K562 (cell line): ENCODE data around the gene DTX1. TPM values are rescaled to one million over a fixed set of nuclear protein-coding genes. Genes with fewer than 3 reads are reported as not detected.
A peak's percentile ranks its signal among the peaks of the same experiment; 100 is the strongest.

Source experiments
- ATAC-seq: fragments of 200-7000 bp; cut with Tn5 transposase; 3 replicates; pipeline ENCODE4 v1.9.1; 2020; ENCODE audit warnings: moderate library complexity
- BruUV-seq: library from RNA; stranded (reverse); fragments of 400-500 nt; replicated peaks from 2 replicates; lab custom pipeline; 2021; lab: Mats Ljungman, UMichigan
- CTCF ChIA-PET: fragments of 300-600 bp; formaldehyde crosslinking; extraction: SDS; loops from one replicate; lab custom pipeline; 2021; ENCODE audit warnings: low intra/inter-chr PET ratio; lab: Yijun Ruan, JAX
- POLR2A ChIA-PET: fragments of 300-600, 350-650 bp; sonication (Branson Sonifier 250); formaldehyde crosslinking; extraction: SDS; loops from one replicate; lab custom pipeline; 2021; ENCODE audit warnings: antibody characterized with exemption, inconsistent platforms; lab: Yijun Ruan, JAX
- DNase-seq, 4 experiments: peaks; one replicate each; pipeline versions ENCODE4 v3.0.0 to v3.0.0-alpha.2; 2011 to 2018; ENCODE audit warnings: low spot score in 3 of 4, mixed read lengths in 3 of 4; ENCODE audit errors: extremely low read depth in 1 of 4
- FAIRE-seq: peaks from 2 replicates; lab custom pipeline; 2011; peaks lifted over from hg19 to GRCh38; lab: Jason Lieb, UNC
- H2AFZ ChIP-seq: 2 replicates; pipeline ENCODE4 v1.6.0; 2011; ENCODE audit warnings: low read depth, low read length, control low read depth, inconsistent platforms
- H3K27ac ChIP-seq: fragments of 200-600 bp; 3 replicates; pipeline ENCODE4 v1.8.0; 2011; ENCODE audit warnings: low read depth, mild to moderate bottlenecking, control low read depth, inconsistent platforms, low read length, moderate library complexity, mixed read lengths; ENCODE audit errors: extremely low read depth
- H3K27me3 ChIP-seq, 2 experiments: fragments of 300-600 bp in 1 of 2; 2 replicates in 1 of 2; 3 replicates in 1 of 2; pipeline versions ENCODE4 v1.6.0 to v1.8.0; 2011; ENCODE audit warnings: inconsistent platforms in 2 of 2, low read length in 2 of 2, mild to moderate bottlenecking in 1 of 2, mixed read lengths in 1 of 2, moderate library complexity in 1 of 2; ENCODE audit not compliant: control insufficient read depth in 2 of 2, insufficient read depth in 2 of 2
- H3K36me3 ChIP-seq: fragments of 300-600 bp; 3 replicates; pipeline ENCODE4 v1.8.0; 2011; ENCODE audit warnings: mild to moderate bottlenecking, low read length, inconsistent platforms; ENCODE audit not compliant: control insufficient read depth, insufficient read depth
- H3K4me1 ChIP-seq, 2 experiments: fragments of 200-600 bp in 1 of 2; replicated peaks in 1 of 2; 2 replicates in 1 of 2; 3 replicates in 1 of 2; pipeline versions ENCODE4 v1.5.1 to v1.8.0; 2011; ENCODE audit warnings: inconsistent platforms in 2 of 2, low read length in 2 of 2, mild to moderate bottlenecking in 1 of 2, mixed read lengths in 1 of 2, moderate library complexity in 1 of 2; ENCODE audit not compliant: control insufficient read depth in 2 of 2, insufficient read depth in 2 of 2
- H3K4me2 ChIP-seq: 2 replicates; pipeline ENCODE4 v1.6.1; 2011; ENCODE audit warnings: low read length, control low read depth, inconsistent platforms, mixed read lengths; ENCODE audit not compliant: insufficient read depth
- H3K4me3 ChIP-seq: fragments of 200-600 bp; sonication (generic), shearing (Covaris generic); 2 replicates; pipeline ENCODE4 v1.5.1; 2016; ENCODE audit warnings: control low read depth, inconsistent platforms
- H3K79me2 ChIP-seq: fragments of 200-600 bp; 3 replicates; pipeline ENCODE4 v1.8.0; 2011; ENCODE audit warnings: low read length, inconsistent platforms; ENCODE audit not compliant: control insufficient read depth, insufficient read depth
- H3K9ac ChIP-seq, 2 experiments: 2 replicates each; pipeline versions ENCODE4 v1.6.0 to v1.6.1; 2011; ENCODE audit warnings: low read depth in 2 of 2, low read length in 2 of 2, control low read depth in 1 of 2, inconsistent platforms in 1 of 2, mild to moderate bottlenecking in 1 of 2, mixed read lengths in 1 of 2; ENCODE audit not compliant: insufficient read depth in 1 of 2
- H3K9me1 ChIP-seq: one replicate; pipeline ENCODE4 v1.6.0; 2011; ENCODE audit warnings: inconsistent platforms, mild to moderate bottlenecking, low read length, moderate library complexity; ENCODE audit not compliant: control insufficient read depth, insufficient read depth
- H3K9me3 ChIP-seq: replicated peaks from 2 replicates; pipeline ENCODE4 v1.5.1; 2011; ENCODE audit warnings: low read depth, low read length, inconsistent platforms; ENCODE audit not compliant: control insufficient read depth, insufficient read depth
- H4K20me1 ChIP-seq: replicated peaks from 2 replicates; pipeline ENCODE4 v1.6.1; 2011; ENCODE audit warnings: low read length, inconsistent platforms, mixed read lengths; ENCODE audit not compliant: control insufficient read depth, insufficient read depth
- ARID3B ChIP-seq: fragments of 250-450 bp; sonication (Bioruptor Pico); IDR thresholded peaks from 2 replicates; pipeline ENCODE4 v1.4.0; 2020; ENCODE audit warnings: borderline replicate concordance
- EGR1 ChIP-seq: fragments of 450-650 bp; conservative IDR thresholded peaks from 2 replicates; pipeline ENCODE4 v1.6.1; 2017; ENCODE audit warnings: mild to moderate bottlenecking
- GTF2A2 ChIP-seq: IDR thresholded peaks from 2 replicates; pipeline ENCODE4 v1.6.1; 2016; ENCODE audit warnings: mild to moderate bottlenecking, missing genetic modification characterization, missing compliant biosample characterization
- HNRNPLL ChIP-seq: fragments of 200-400 bp; formaldehyde crosslinking; IDR thresholded peaks from 2 replicates; pipeline ENCODE4 v1.6.1; 2017; ENCODE audit warnings: low read length, low read depth, mild to moderate bottlenecking; ENCODE audit not compliant: poor library complexity, severe bottlenecking
- HSF4 ChIP-seq: fragments of 250-450 bp; sonication (Bioruptor Pico); IDR thresholded peaks from 2 replicates; pipeline ENCODE4 v2.1.2; 2022; ENCODE audit warnings: mild to moderate bottlenecking, moderate library complexity, borderline replicate concordance
- MLX ChIP-seq, 2 experiments: fragments of 450-650 bp in 1 of 2; sonication (generic) in 1 of 2; formaldehyde crosslinking; conservative IDR thresholded peaks; 2 replicates each; pipeline versions ENCODE4 v1.4.0 to v1.8.1; 2020 to 2022; ENCODE audit warnings: mild to moderate bottlenecking in 1 of 2, missing genetic modification reagents in 1 of 2
- NR1H2 ChIP-seq: sonication (generic); formaldehyde crosslinking; IDR thresholded peaks from 2 replicates; pipeline ENCODE4 v1.4.0; 2020; ENCODE audit warnings: mild to moderate bottlenecking, missing genetic modification reagents
- NR2F6 ChIP-seq: fragments of 450-650 bp; formaldehyde crosslinking; IDR thresholded peaks from 2 replicates; pipeline ENCODE4 v1.4.0; 2020; ENCODE audit warnings: mild to moderate bottlenecking
- RERE ChIP-seq: sonication (generic); formaldehyde crosslinking; IDR thresholded peaks from 2 replicates; pipeline ENCODE4 v1.8.0; 2023; ENCODE audit warnings: missing genetic modification reagents, mild to moderate bottlenecking, borderline replicate concordance
- SIN3A ChIP-seq, 2 experiments: fragments of 150-350 bp in 1 of 2; IDR thresholded peaks; 2 replicates each; pipeline ENCODE4 v1.6.1; 2011 to 2016; ENCODE audit warnings: borderline replicate concordance in 2 of 2, low read depth in 2 of 2, low read length in 2 of 2, mild to moderate bottlenecking in 2 of 2, moderate library complexity in 2 of 2; ENCODE audit not compliant: control insufficient read depth in 1 of 2
- SREBF1 ChIP-seq: fragments of 150-350 bp; IDR thresholded peaks from 2 replicates; pipeline ENCODE4 v1.6.1; 2014; ENCODE audit warnings: antibody characterized with exemption, low read depth, low read length, borderline replicate concordance
- TSC22D4 ChIP-seq: fragments of 450-650 bp; IDR thresholded peaks from 2 replicates; pipeline ENCODE4 v1.6.1; 2016; ENCODE audit warnings: missing genetic modification characterization, missing biosample characterization, control low read depth
- ZEB2 ChIP-seq: fragments of 450-650 bp; IDR thresholded peaks from 2 replicates; pipeline ENCODE4 v1.6.1; 2016
- WGBS: fragments of 100-300 bp; shearing (Covaris generic); methylation state at CpG from one replicate; pipeline ENCODE4 v1.1.6; 2016; ENCODE audit warnings: low coverage, mixed read lengths; ENCODE audit not compliant: insufficient coverage; ENCODE audit errors: missing lambda C conversion rate; 5-methylcytosine and 5-hydroxymethylcytosine counted together
- in situ Hi-C: fragments of 300-500 bp; cut with MboI; formaldehyde crosslinking; loops from 4 replicates; pipeline ENCODE4 v1.15.0; 2018; ENCODE audit warnings: inconsistent platforms, mixed read lengths
- intact Hi-C: fragments of 100-400 bp; cut with micrococcal nuclease; formaldehyde crosslinking; loops from 2 replicates; pipeline ENCODE4 v1.14.2; 2022
- polyA plus RNA-seq, 8 experiments: library from polyadenylated mRNA; depleted of rRNA in 4 of 8; stranded (reverse) in 5 of 8; unstranded in 3 of 8; fragments of >200 nt; fragmentation: Nextera tagmentation in 2 of 8; fragmentation: Illumina TruSeq in 1 of 8; extraction: Ambion mirVana in 2 of 8; extraction: Trizol in 1 of 8; gene quantifications; 2 replicates each; pipeline versions ENCODE4 v1.2.1 to v1.2.3, GENCODE V29; 2011 to 2014; ENCODE audit warnings: inconsistent platforms in 1 of 8, missing spikeins in 1 of 8
- total RNA-seq, 7 experiments: library from RNA; depleted of rRNA in 6 of 7; stranded (reverse); fragments of >200 nt in 6 of 7; fragmentation: Illumina TruSeq in 2 of 7; extraction: Trizol in 2 of 7; gene quantifications; 2 replicates each; pipeline versions ENCODE4 v1.2.1 to v1.2.3, GENCODE V29; 2011 to 2021; ENCODE audit warnings: low replicate concordance in 1 of 7

DTX1 gene
- total and polyA plus RNA-seq, 9 of the 15 experiments (the other 6 are each of a cell fraction or from before 2014, with no cell fraction given): not detected

GRCh38 chr12:113136128-113136989 is 79.8 kb downstream of the DTX1 start:
- Histone ChIP-seq H3K9me1 (no peaks in the 10 kb centered on the region), H3K9ac (peak overlapping the region in 1 of 2 experiments; percentile 66; a peak in 1 of 4 replicates), H4K20me1 (peaks cover 10% of the 10 kb centered on the region), H3K9me3 (no peaks in the 10 kb centered on the region), H3K79me2 (no peaks in the 10 kb centered on the region), H3K4me2 (peak overlapping the region; percentile 70), H3K27me3 (no peaks in the 10 kb centered on the region), H2AFZ (no peak overlapping the region; the same call in 1 of the 2 replicates), H3K4me3 (peak overlapping the region; percentile 17), H3K4me1 (peaks cover 8 to 22% of the 10 kb centered on the region in 2 experiments), H3K36me3 (no peaks in the 10 kb centered on the region), H3K27ac (no peak overlapping the region)
- peak in 3 of 4 experiments; percentile 51 to 61 (median 60) for DNase-seq
- ChIA-PET POLR2A (interaction anchor here (1.4 kb wide), 1 partner anchor 25 kb away, joined by 3 read pairs; no protein-coding TSS in a partner anchor), CTCF (interaction anchor here (0.7 to 1.0 kb wide), 2 partner anchors 17 to 82 kb away, joined by 3 to 4 read pairs; no protein-coding TSS in a partner anchor)
- 2% methylated on average over 19 of the region's 21 CpGs for WGBS
- peak; percentile 26; the same call in 2 of the 3 replicates for ATAC-seq
- peak; percentile 40 for FAIRE-seq
- intact Hi-C loops: no loop called here
- in situ Hi-C loops: no loop called here
- BruUV-seq: no TSS peak
- no peak for TF ChIP-seq TSC22D4
- TF ChIP-seq ARID3B (CRISPR knock-in tag): no peak
- TF ChIP-seq GTF2A2 (tag): no peak
- TF ChIP-seq SIN3A (IDR thresholded peaks at IDR 0.05; ENCODE audit: borderline replicate concordance in 2 of 2, control insufficient read depth in 1 of 2, low read depth in 2 of 2, low read length in 2 of 2): no peak
- no peak for TF ChIP-seq ZEB2
- no peak for TF ChIP-seq MLX (CRISPR knock-in tag; conservative IDR thresholded peaks at IDR 0.05)
- TF ChIP-seq EGR1: peak; percentile 91
- no peak for TF ChIP-seq NR1H2
- no peak for TF ChIP-seq RERE
- no peak for TF ChIP-seq HSF4 (CRISPR knock-in tag)
- TF ChIP-seq SREBF1: no peak
- TF ChIP-seq HNRNPLL: no peak
- no peak for TF ChIP-seq NR2F6 (CRISPR knock-in tag)
